ENCODE measurements around the gene SH2D2A.

GRCh38 chr1:156777573-156777972 is 39.1 kb downstream of the SH2D2A start:
- TF ChIP-seq, protein P1, sequence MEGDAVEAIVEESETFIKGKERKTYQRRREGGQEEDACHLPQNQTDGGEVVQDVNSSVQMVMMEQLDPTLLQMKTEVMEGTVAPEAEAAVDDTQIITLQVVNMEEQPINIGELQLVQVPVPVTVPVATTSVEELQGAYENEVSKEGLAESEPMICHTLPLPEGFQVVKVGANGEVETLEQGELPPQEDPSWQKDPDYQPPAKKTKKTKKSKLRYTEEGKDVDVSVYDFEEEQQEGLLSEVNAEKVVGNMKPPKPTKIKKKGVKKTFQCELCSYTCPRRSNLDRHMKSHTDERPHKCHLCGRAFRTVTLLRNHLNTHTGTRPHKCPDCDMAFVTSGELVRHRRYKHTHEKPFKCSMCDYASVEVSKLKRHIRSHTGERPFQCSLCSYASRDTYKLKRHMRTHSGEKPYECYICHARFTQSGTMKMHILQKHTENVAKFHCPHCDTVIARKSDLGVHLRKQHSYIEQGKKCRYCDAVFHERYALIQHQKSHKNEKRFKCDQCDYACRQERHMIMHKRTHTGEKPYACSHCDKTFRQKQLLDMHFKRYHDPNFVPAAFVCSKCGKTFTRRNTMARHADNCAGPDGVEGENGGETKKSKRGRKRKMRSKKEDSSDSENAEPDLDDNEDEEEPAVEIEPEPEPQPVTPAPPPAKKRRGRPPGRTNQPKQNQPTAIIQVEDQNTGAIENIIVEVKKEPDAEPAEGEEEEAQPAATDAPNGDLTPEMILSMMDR (conservative IDR thresholded peaks at IDR 0.05), result no peak
- no peak for TF ChIP-seq EZH2 (IDR thresholded peaks at IDR 0.05; ENCODE audit: low read depth)

All from PC-9 (cell line).